Measurements from ENCODE around the gene SLC6A6. TPM values are rescaled to one million over a fixed set of nuclear protein-coding genes. Genes with fewer than 3 reads are reported as not detected.

SLC6A6 gene
- total RNA-seq, 6 experiments from 2014 or later, result 1.5 to 8.2 (median 4.1) TPM

DNA sequence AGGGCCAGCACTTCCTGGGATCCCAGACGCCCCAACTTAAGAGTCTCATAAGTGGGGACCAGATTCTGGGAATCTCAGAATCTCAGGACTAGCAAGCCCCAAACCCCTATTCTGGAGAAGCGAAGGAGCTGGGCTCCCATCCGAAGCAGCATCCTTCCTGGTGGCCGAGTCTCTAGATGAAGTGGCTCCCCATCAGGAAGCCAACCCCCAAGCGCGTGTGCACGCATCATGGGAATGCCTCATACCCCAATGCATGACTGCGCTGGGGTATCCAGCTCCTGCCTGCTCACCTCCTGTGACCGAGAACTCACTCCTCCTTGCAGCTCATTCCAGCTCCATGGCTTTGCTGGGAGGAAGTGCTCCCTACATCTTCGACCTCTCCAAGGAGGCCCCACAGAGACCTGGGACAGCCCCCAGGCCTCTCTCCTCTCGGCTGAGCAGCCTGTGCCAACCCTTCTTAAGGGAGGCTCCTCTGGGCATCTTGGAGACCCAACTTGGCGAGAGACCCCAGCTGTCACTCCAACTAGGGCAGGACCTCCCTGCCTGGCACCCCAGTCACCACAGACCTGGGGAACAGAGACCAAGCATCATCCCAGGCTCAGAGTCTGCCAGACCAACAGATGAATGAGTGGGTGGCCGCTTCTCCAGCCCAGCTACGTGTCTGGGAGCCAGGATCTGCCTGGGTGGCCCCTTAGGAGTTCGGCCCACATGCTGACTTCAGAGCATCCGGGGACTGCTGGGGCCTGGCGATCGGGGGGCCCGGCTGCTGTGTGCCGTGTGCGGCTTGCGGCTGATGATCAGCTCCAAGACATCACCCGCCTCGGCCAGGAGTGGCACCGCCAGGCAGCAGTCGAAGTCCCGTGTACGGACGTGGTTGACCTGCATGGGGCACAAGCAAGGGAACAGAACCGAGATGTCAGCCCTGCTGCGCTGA lies 90.8 kb downstream of the SLC6A6 start:
- no peak for ATAC-seq
- no peak overlapping the region for H3K4me3 ChIP-seq
- H3K4me1 ChIP-seq, result no peaks in the 10 kb centered on the region
- H3K27ac ChIP-seq, result no peak overlapping the region
- 79% methylated on average over 6 of the region's 31 CpGs for WGBS (ENCODE audit: insufficient coverage, low coverage, low lambda C conversion rate, missing lambda C conversion rate)
- intact Hi-C loops (cut with DNase I), result no loop called here
- no peaks in the 10 kb centered on the region for H3K9me3 ChIP-seq
- no peak for DNase-seq
- no peaks in the 10 kb centered on the region for H3K36me3 ChIP-seq
- no peaks in the 10 kb centered on the region for H3K27me3 ChIP-seq
- no peak for TF ChIP-seq POLR2A (IDR thresholded peaks at IDR 0.05)
- TF ChIP-seq, protein P1, sequence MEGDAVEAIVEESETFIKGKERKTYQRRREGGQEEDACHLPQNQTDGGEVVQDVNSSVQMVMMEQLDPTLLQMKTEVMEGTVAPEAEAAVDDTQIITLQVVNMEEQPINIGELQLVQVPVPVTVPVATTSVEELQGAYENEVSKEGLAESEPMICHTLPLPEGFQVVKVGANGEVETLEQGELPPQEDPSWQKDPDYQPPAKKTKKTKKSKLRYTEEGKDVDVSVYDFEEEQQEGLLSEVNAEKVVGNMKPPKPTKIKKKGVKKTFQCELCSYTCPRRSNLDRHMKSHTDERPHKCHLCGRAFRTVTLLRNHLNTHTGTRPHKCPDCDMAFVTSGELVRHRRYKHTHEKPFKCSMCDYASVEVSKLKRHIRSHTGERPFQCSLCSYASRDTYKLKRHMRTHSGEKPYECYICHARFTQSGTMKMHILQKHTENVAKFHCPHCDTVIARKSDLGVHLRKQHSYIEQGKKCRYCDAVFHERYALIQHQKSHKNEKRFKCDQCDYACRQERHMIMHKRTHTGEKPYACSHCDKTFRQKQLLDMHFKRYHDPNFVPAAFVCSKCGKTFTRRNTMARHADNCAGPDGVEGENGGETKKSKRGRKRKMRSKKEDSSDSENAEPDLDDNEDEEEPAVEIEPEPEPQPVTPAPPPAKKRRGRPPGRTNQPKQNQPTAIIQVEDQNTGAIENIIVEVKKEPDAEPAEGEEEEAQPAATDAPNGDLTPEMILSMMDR (IDR thresholded peaks at IDR 0.05), result no peak

DNA sequence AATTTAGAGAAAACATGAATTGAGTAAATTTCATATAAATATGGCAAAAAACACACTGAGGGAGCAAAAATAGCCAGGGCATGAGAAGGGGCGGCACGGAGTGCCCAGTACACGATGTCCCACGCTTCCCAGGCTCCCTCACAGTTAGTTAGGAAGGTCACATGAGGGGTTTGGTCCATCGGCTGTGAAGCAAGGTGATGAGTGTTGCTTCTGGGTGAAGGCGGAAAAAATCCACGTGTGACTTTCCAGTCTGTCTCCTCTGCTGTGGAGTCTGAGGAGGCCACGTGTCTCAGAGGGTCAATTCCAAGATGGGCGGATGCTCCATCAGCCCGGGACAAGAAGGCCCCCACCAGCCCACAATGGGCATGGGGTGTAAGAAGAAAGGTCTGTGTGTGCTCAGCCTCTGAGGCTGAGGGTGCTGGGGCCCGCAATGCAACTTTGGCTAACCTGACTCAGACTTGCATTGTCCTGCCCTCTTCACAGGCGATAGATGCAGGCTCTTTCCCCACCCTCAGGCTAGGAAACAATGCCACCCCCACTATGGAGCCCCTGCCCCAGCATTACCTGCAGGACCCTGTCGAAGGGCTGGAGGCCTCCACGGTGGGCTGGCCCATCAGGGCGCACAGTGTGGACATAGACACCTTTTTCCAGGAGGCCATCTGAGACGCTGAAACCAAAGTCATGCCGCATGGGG lies 92.0 kb downstream of the SLC6A6 start:
- Histone ChIP-seq H3K36me3 (no peaks in the 10 kb centered on the region), H3K27me3 (no peaks in the 10 kb centered on the region), H3K4me3 (no peak overlapping the region), H3K27ac (no peak overlapping the region), H3K4me1 (no peaks in the 10 kb centered on the region), H3K9me3 (no peaks in the 10 kb centered on the region)
- no peak for DNase-seq
- TF ChIP-seq, protein P1 (IDR thresholded peaks at IDR 0.05), result no peak
- no peak for TF ChIP-seq POLR2A (IDR thresholded peaks at IDR 0.05)
- 90% methylated on average over 5 of the region's 17 CpGs for WGBS (ENCODE audit: insufficient coverage, low coverage, low lambda C conversion rate, missing lambda C conversion rate)
- intact Hi-C loops (cut with DNase I), result no loop called here
- ATAC-seq, result no peak

DNA sequence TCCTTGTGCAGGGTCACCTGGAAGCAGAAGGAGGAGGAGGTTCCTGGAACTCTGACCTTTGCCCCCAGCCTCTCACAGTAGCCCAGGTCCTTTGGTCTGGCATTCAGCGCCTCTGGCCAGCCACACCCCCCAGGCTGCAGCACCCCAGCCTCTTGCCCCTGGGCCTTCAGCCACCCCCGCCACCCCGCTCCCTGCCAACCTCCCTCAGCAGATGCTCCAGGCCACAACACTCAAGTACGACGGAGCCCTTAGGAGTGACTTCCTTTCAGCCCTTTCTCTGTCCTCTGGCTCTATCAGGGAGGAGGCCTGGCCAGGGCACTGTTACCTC lies 92.5 kb downstream of the SLC6A6 start:
- no peaks in the 10 kb centered on the region for H3K9me3 ChIP-seq
- WGBS (ENCODE audit: insufficient coverage, low coverage, low lambda C conversion rate, missing lambda C conversion rate), result no CpG with 5 or more reads among the region's 5 CpGs
- DNase-seq (no peak), ATAC-seq (no peak)
- TF ChIP-seq POLR2A (IDR thresholded peaks at IDR 0.05), result no peak
- TF ChIP-seq, protein P1 (IDR thresholded peaks at IDR 0.05), result no peak
- H3K27ac ChIP-seq, result no peak overlapping the region
- no peak overlapping the region for H3K4me3 ChIP-seq
- H3K27me3 ChIP-seq, result no peaks in the 10 kb centered on the region
- H3K36me3 ChIP-seq, result no peaks in the 10 kb centered on the region
- intact Hi-C loops (cut with DNase I), result no loop called here
- no peaks in the 10 kb centered on the region for H3K4me1 ChIP-seq

DNA sequence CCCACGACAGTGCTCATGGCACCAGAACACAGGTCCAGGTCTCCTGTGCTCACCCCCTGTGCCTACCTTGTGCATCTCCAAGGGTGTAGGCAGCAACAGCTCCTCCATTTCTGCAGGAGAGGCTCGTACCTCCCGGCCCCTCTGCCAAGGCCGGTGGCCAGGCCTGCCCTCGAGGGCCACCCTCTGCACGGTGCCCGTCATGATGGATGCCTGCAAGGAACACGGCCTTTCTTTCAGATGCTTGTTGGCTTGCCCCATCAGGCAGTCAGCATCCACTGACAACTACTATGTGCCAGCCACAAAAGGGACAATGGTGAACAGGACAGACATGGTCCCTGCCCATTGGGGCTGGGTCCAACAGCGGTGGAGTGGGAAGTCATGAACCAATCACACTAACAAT lies 93.9 kb downstream of the SLC6A6 start:
- intact Hi-C loops (cut with DNase I), result no loop called here
- H3K4me1 ChIP-seq, result no peaks in the 10 kb centered on the region
- H3K4me3 ChIP-seq, result no peak overlapping the region
- DNase-seq (no peak), ATAC-seq (no peak)
- no peak overlapping the region for H3K27ac ChIP-seq
- no peaks in the 10 kb centered on the region for H3K9me3 ChIP-seq
- no peaks in the 10 kb centered on the region for H3K36me3 ChIP-seq
- TF ChIP-seq, protein P1 (IDR thresholded peaks at IDR 0.05), result no peak
- no peak for TF ChIP-seq POLR2A (IDR thresholded peaks at IDR 0.05)
- 80% methylated on average over 1 of the region's 9 CpGs for WGBS (ENCODE audit: insufficient coverage, low coverage, low lambda C conversion rate, missing lambda C conversion rate)
- no peaks in the 10 kb centered on the region for H3K27me3 ChIP-seq
